C4-2B (cell line): ENCODE results near the gene MTERF2.

ENCODE experiments used
- H3K27ac ChIP-seq: fragments of 450-650 bp; 2 replicates; pipeline ENCODE4 v1.5.1; 2017
- CTCF ChIP-seq: fragments of 450-650 bp; conservative IDR thresholded peaks from 2 replicates; pipeline ENCODE4 v1.5.1; 2017; ENCODE audit warnings: mild to moderate bottlenecking
- ZFX ChIP-seq: fragments of 450-650 bp; IDR thresholded peaks from 2 replicates; pipeline ENCODE4 v1.6.1; 2017

The MTERF2 gene

GRCh38 chr12:106985479-106985878 is 1.5 kb downstream of the MTERF2 start:
- no peak overlapping the region for H3K27ac ChIP-seq
- TF ChIP-seq CTCF (no peak), ZFX (no peak)

GRCh38 chr12:106984588-106985137 is 2.3 kb downstream of the MTERF2 start:
- TF ChIP-seq ZFX = no peak
- TF ChIP-seq CTCF = no peak
- H3K27ac ChIP-seq = no peak overlapping the region

GRCh38 chr12:106982229-106982628 is 4.7 kb downstream of the MTERF2 start:
- H3K27ac ChIP-seq = no peak overlapping the region
- TF ChIP-seq ZFX (no peak), CTCF (no peak)

GRCh38 chr12:106981788-106982187 is 5.2 kb downstream of the MTERF2 start:
- H3K27ac ChIP-seq = no peak overlapping the region
- no peak for TF ChIP-seq CTCF
- no peak for TF ChIP-seq ZFX

- no peak for TF ChIP-seq CTCF
- no peak for TF ChIP-seq ZFX
- no peak overlapping the region for H3K27ac ChIP-seq
These were observed 6.0 kb downstream of the MTERF2 start for GRCh38 chr12:106980944-106981343.

GRCh38 chr12:106978035-106978800 is 8.7 kb downstream of the MTERF2 start:
- TF ChIP-seq CTCF = no peak
- TF ChIP-seq ZFX = no peak
- H3K27ac ChIP-seq = no peak overlapping the region

- no peak for TF ChIP-seq ZFX
- TF ChIP-seq CTCF = no peak
- no peak overlapping the region for H3K27ac ChIP-seq
These were observed 10.3 kb downstream of the MTERF2 start for GRCh38 chr12:106976668-106977067.
